Measurements from ENCODE around the gene SLC35D1.
"Not testable (repeated sequence)": the region's sequence is repeated elsewhere in the genome, so short reads cannot be mapped to it uniquely, and the experiment has no call there.

The SLC35D1 gene

GRCh38 chr1:66982561-66983260, 71.2 kb downstream of the SLC35D1 start:
- DNase-seq, result no peak

GRCh38 chr1:66981679-66982078, 72.3 kb downstream of the SLC35D1 start:
- peak; percentile 78 for DNase-seq

DNA sequence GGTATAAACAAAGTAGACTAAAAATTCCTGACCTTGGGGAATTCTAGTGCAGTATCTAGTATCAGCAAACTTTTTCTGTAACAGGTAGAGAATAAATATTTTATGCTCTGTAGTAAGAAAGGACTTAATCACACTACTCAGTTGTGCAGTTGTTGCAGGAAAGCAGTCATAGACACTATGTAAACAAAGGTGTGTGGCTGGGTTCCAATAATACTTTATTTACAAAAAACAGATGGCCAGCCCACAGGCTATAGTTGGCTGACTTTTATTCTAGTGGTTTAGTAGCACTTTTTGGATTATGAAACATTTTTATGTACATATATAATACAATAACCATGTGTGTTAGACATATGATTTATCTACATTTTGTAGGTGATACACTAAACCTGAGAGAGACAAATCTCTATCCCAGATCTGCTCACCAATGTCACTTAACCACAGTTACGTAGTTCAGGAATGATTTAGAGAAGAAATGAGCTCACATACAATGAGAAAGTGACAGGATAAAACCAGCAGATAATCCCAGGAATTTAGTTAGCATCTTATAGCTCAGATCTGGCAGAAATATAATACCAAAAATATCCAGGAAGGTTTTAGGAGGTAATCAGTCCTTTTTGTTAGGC, 73.1 kb downstream of the SLC35D1 start:
- DNase-seq, result peak; percentile 10

DNA sequence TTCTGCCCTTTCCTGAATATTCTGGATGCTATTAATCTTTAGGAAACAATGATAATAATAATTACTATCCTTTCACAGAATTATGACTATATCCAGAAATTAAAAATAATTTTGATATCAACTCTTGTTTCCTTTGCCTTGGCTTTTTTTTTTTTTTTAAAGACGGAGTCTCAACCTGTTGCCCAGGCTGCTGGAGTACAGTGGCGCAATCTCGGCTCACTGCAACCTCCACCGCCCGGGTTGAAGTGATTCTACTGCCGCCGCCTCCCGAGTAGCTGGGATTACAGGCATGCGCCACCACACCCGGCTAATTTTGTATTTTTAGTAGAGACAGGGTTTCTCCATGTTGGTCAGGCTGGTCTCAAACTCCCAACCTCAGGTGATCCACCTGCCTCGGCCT, 74.3 kb downstream of the SLC35D1 start:
- DNase-seq, result not testable (repeated sequence)

GRCh38 chr1:66978201-66978600, 75.7 kb downstream of the SLC35D1 start:
- DNase-seq, result no peak

GRCh38 chr1:66968574-66968973, 85.4 kb downstream of the SLC35D1 start:
- DNase-seq, result no peak

GRCh38 chr1:66966188-66966873, 87.6 kb downstream of the SLC35D1 start:
- DNase-seq, result not testable (repeated sequence)

DNA sequence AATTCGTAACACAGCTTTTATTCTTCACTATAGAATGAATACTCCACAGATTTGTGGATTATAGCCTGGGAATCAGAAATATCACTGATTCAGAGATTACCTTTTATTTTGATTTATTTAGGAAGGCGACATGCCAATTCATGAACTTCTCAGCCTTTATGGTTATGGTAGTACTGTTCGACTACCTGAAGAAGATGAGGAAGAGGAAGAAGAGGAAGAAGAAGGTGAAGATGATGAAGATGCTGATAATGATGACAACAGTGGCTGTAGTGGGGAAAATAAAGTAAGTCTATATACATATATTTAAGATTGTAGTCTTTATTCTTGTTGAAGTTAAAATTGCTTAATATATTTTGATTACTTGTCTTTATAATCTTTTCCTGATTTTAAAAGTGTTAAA, 96.0 kb downstream of the SLC35D1 start:
- no peak for DNase-seq

DNA sequence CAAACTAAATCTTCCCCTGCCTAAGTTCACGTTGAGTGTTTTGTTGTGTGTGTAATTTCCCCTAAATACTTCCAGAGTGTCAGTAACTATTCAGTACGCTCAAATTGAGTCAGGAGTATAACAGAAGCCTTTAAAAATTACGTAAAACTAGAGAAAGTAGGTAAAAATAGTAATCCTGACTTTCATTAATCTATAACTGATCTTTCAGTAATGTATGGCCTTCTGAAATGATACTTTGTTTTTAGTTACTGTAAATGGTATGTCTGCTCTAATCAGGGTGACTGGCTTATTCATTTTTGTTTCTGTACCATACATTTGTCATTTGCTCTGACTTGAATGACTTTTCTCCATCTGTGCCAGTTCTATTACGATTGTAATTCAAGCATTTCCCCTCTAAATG, 99.7 kb downstream of the SLC35D1 start:
- DNase-seq, result no peak

GRCh38 chr1:66951513-66951912, 102.4 kb downstream of the SLC35D1 start:
- DNase-seq, result no peak
